ENCODE results near the gene CCDC17. TPM values are rescaled to one million over a fixed set of nuclear protein-coding genes. Genes with fewer than 3 reads are reported as not detected.

The CCDC17 gene
- total RNA-seq, 4 donors from 2014 or later: 3.2 to 6.5 (median 4.0) TPM

- Histone ChIP-seq H3K36me3 (peaks cover 41% of the 10 kb centered on the region), H3K4me1 (peaks cover 27% of the 10 kb centered on the region), H3K4me3 (no peak overlapping the region), H3K27me3 (no peaks in the 10 kb centered on the region), H3K9me3 (no peaks in the 10 kb centered on the region), H3K27ac (no peak overlapping the region)
- TF ChIP-seq POLR2AphosphoS5 (IDR thresholded peaks at IDR 0.05): no peak
- TF ChIP-seq CTCF (IDR thresholded peaks at IDR 0.05): no peak
- no peak for TF ChIP-seq EP300 (IDR thresholded peaks at IDR 0.05)
- TF ChIP-seq POLR2A (IDR thresholded peaks at IDR 0.05): no peak
- no peak for DNase-seq (ENCODE audit: low spot score in 2 of 2)
- 86% methylated on average over 16 of the region's 17 CpGs for WGBS
These were observed 3.0 kb downstream of the CCDC17 start for GRCh38 chr1:45620588-45621500.

GRCh38 chr1:45619149-45619921 lies 4.5 kb downstream of the CCDC17 start:
- no peak for TF ChIP-seq POLR2AphosphoS5 (IDR thresholded peaks at IDR 0.05)
- TF ChIP-seq POLR2A (IDR thresholded peaks at IDR 0.05): no peak
- no peak for TF ChIP-seq CTCF (IDR thresholded peaks at IDR 0.05)
- TF ChIP-seq EP300 (IDR thresholded peaks at IDR 0.05): no peak
- no peak for DNase-seq (ENCODE audit: low spot score in 2 of 2)
- 67% methylated on average over 8 of the region's 8 CpGs for WGBS
- Histone ChIP-seq H3K27ac (peak overlapping the region; percentile 70), H3K4me3 (no peak overlapping the region), H3K36me3 (peaks cover 55% of the 10 kb centered on the region), H3K27me3 (no peaks in the 10 kb centered on the region), H3K9me3 (no peaks in the 10 kb centered on the region), H3K4me1 (peaks cover 25% of the 10 kb centered on the region)

- peaks cover 17% of the 10 kb centered on the region for H3K4me1 ChIP-seq
- no peaks in the 10 kb centered on the region for H3K27me3 ChIP-seq
- no peaks in the 10 kb centered on the region for H3K9me3 ChIP-seq
- H3K36me3 ChIP-seq: peaks cover 62% of the 10 kb centered on the region
- H3K4me3 ChIP-seq: no peak overlapping the region
- DNase-seq (ENCODE audit: low spot score in 2 of 2): no peak
- H3K27ac ChIP-seq: no peak overlapping the region
- TF ChIP-seq CTCF (IDR thresholded peaks at IDR 0.05) (no peak), POLR2AphosphoS5 (IDR thresholded peaks at IDR 0.05) (no peak), POLR2A (IDR thresholded peaks at IDR 0.05) (no peak), EP300 (IDR thresholded peaks at IDR 0.05) (no peak)
- WGBS: 68% methylated on average over 4 of the region's 4 CpGs
These were observed 6.2 kb downstream of the CCDC17 start for GRCh38 chr1:45617618-45618017.

GRCh38 chr1:45615885-45616284 lies 8.0 kb downstream of the CCDC17 start:
- no peak overlapping the region for H3K4me3 ChIP-seq
- no peak for TF ChIP-seq POLR2A (IDR thresholded peaks at IDR 0.05)
- TF ChIP-seq CTCF (IDR thresholded peaks at IDR 0.05): no peak
- TF ChIP-seq POLR2AphosphoS5 (IDR thresholded peaks at IDR 0.05): no peak
- no peak for TF ChIP-seq EP300 (IDR thresholded peaks at IDR 0.05)
- no peak for DNase-seq (ENCODE audit: low spot score in 2 of 2)
- no peaks in the 10 kb centered on the region for H3K9me3 ChIP-seq
- 94% methylated on average over 1 of the region's 1 CpG for WGBS
- H3K27me3 ChIP-seq: no peaks in the 10 kb centered on the region
- H3K36me3 ChIP-seq: peaks cover 62% of the 10 kb centered on the region
- H3K27ac ChIP-seq: no peak overlapping the region
- peaks cover 7% of the 10 kb centered on the region for H3K4me1 ChIP-seq

Data from suprapubic skin (tissue), 4 donors.